ENCODE measurements around the gene NNT. TPM values are rescaled to one million over a fixed set of nuclear protein-coding genes. Genes with fewer than 3 reads are reported as not detected.

NNT gene
- total and polyA plus RNA-seq, 9 of the 15 experiments (the other 6 are each of a cell fraction or from before 2014, with no cell fraction given), result 21.9 to 68.6 (median 42.2) TPM

DNA sequence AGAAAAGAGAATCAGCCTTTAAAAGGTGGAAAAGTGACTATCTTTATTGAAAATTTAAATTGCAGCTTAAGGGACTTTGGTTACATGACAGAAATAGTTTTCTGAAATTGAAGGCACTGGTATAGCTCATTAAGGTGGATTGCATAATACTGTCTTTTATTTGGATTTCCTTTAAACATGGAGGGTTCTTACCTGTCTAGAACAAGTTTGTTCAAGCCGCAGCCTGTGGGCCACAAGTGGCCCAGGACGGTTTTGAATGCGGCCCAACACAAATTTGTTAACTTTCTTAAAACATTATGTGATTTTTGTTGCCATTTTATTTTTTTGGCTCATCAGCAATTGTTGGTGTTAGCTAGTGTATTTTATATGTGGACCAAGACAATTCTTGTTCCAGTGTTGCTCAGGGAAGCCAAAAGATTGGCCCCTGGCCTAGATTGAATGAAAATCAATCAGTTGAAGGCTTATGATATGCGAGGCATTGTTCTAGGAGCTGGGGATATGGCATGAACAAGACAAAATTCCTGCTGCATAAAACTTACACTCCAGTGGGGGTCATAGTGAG lies 18.0 kb downstream of the NNT start (continued):
- TF ChIP-seq, protein P1, sequence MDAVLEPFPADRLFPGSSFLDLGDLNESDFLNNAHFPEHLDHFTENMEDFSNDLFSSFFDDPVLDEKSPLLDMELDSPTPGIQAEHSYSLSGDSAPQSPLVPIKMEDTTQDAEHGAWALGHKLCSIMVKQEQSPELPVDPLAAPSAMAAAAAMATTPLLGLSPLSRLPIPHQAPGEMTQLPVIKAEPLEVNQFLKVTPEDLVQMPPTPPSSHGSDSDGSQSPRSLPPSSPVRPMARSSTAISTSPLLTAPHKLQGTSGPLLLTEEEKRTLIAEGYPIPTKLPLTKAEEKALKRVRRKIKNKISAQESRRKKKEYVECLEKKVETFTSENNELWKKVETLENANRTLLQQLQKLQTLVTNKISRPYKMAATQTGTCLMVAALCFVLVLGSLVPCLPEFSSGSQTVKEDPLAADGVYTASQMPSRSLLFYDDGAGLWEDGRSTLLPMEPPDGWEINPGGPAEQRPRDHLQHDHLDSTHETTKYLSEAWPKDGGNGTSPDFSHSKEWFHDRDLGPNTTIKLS (IDR thresholded peaks at IDR 0.05; ENCODE audit: borderline replicate concordance, low read depth), result no peak
- TF ChIP-seq ZNF12 (CRISPR knock-in tag; IDR thresholded peaks at IDR 0.05) (no peak), ZNF75A (CRISPR knock-in tag; IDR thresholded peaks at IDR 0.05) (no peak), HNRNPH1 (optimal IDR thresholded peaks at IDR 0.05; ENCODE audit: low read depth, low read length) (no peak), ZNF316 (IDR thresholded peaks at IDR 0.05) (peak; percentile 70)

DNA sequence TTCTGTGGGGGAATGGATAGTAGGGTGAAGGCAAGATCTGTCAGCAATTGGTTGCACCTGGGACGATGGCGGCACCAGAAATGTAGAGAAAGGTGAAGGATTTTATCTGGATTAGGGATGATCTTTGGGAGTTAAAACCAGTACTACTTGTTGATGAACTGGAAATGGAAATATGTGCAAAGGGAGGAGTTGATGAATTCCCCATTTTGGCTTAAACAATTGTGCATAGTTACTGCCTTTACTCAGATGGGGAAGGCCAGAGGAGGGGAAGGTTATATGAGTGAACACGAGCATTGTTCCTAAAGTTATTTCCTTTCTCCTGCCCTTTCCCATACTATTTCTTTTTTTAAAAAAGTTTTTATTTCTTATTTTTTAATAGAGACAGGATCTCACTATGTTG lies 19.1 kb downstream of the NNT start:
- 89% methylated on average over 3 of the region's 3 CpGs for WGBS (ENCODE audit: insufficient coverage, low coverage, missing lambda C conversion rate)
- in situ Hi-C loops (cut with MboI) (no loop called here), intact Hi-C loops (cut with micrococcal nuclease) (no loop called here)
- Histone ChIP-seq H4K20me1 (replicated peaks; ENCODE audit: control insufficient read depth, insufficient read depth, low read length) (no peaks in the 10 kb centered on the region), H3K4me1 (replicated peaks in 1 of 2; ENCODE audit: control insufficient read depth in 2 of 2, insufficient read depth in 2 of 2, low read length in 2 of 2) (no peaks in the 10 kb centered on the region), H3K27me3 (ENCODE audit: control insufficient read depth in 2 of 2, insufficient read depth in 2 of 2, low read length in 2 of 2) (no peaks in the 10 kb centered on the region), H3K4me2 (ENCODE audit: insufficient read depth, low read length) (no peak overlapping the region), H3K79me2 (ENCODE audit: control insufficient read depth, insufficient read depth, low read length) (no peaks in the 10 kb centered on the region), H2AFZ (ENCODE audit: low read depth, low read length) (no peak overlapping the region), H3K9me3 (replicated peaks; ENCODE audit: control insufficient read depth, insufficient read depth, low read depth, low read length) (no peaks in the 10 kb centered on the region), H3K4me3 (no peak overlapping the region), H3K9me1 (ENCODE audit: control insufficient read depth, insufficient read depth, low read length) (no peaks in the 10 kb centered on the region), H3K9ac (ENCODE audit: insufficient read depth in 1 of 2, low read depth in 2 of 2, low read length in 2 of 2) (no peak overlapping the region), H3K36me3 (ENCODE audit: control insufficient read depth, insufficient read depth, low read length) (peaks cover 44% of the 10 kb centered on the region; the same call in 2 of the 3 replicates), H3K27ac (ENCODE audit: extremely low read depth, low read depth, low read length) (no peak overlapping the region)
- POLR2A ChIA-PET, result no interaction called here
- ATAC-seq (no peak), DNase-seq (ENCODE audit: extremely low read depth in 1 of 4, low spot score in 3 of 4) (no peak), FAIRE-seq (no peak)
- CTCF ChIA-PET (ENCODE audit: low intra/inter-chr PET ratio), result no interaction called here
- BruUV-seq (replicated peaks), result no TSS peak
- TF ChIP-seq KDM4B (IDR thresholded peaks at IDR 0.05; ENCODE audit: borderline replicate concordance in 2 of 2, low read depth in 1 of 2) (no peak), ZNF263 (CRISPR knock-in tag; IDR thresholded peaks at IDR 0.05; ENCODE audit: borderline replicate concordance) (no peak), ZNF717 (CRISPR knock-in tag; IDR thresholded peaks at IDR 0.05) (no peak), PHB (CRISPR knock-in tag; IDR thresholded peaks at IDR 0.05) (no peak), NR2C1 (IDR thresholded peaks at IDR 0.05) (no peak), NR2C1 (tag; IDR thresholded peaks at IDR 0.05) (no peak), ZNF253 (CRISPR knock-in tag; conservative IDR thresholded peaks at IDR 0.05) (no peak), ZKSCAN1 (IDR thresholded peaks at IDR 0.05; ENCODE audit: low read depth, low read length) (no peak), ZNF146 (CRISPR knock-in tag; IDR thresholded peaks at IDR 0.05; ENCODE audit: unreplicated experiment) (no peak)
- TF ChIP-seq, protein P2, sequence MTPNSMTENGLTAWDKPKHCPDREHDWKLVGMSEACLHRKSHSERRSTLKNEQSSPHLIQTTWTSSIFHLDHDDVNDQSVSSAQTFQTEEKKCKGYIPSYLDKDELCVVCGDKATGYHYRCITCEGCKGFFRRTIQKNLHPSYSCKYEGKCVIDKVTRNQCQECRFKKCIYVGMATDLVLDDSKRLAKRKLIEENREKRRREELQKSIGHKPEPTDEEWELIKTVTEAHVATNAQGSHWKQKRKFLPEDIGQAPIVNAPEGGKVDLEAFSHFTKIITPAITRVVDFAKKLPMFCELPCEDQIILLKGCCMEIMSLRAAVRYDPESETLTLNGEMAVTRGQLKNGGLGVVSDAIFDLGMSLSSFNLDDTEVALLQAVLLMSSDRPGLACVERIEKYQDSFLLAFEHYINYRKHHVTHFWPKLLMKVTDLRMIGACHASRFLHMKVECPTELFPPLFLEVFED (CRISPR knock-in tag; conservative IDR thresholded peaks at IDR 0.05), result no peak
- TF ChIP-seq, protein P3, sequence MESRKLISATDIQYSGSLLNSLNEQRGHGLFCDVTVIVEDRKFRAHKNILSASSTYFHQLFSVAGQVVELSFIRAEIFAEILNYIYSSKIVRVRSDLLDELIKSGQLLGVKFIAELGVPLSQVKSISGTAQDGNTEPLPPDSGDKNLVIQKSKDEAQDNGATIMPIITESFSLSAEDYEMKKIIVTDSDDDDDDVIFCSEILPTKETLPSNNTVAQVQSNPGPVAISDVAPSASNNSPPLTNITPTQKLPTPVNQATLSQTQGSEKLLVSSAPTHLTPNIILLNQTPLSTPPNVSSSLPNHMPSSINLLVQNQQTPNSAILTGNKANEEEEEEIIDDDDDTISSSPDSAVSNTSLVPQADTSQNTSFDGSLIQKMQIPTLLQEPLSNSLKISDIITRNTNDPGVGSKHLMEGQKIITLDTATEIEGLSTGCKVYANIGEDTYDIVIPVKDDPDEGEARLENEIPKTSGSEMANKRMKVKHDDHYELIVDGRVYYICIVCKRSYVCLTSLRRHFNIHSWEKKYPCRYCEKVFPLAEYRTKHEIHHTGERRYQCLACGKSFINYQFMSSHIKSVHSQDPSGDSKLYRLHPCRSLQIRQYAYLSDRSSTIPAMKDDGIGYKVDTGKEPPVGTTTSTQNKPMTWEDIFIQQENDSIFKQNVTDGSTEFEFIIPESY (CRISPR knock-in tag; IDR thresholded peaks at IDR 0.05), result no peak
- TF ChIP-seq, protein P4, sequence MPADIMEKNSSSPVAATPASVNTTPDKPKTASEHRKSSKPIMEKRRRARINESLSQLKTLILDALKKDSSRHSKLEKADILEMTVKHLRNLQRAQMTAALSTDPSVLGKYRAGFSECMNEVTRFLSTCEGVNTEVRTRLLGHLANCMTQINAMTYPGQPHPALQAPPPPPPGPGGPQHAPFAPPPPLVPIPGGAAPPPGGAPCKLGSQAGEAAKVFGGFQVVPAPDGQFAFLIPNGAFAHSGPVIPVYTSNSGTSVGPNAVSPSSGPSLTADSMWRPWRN (IDR thresholded peaks at IDR 0.05; ENCODE audit: low read depth), result no peak

Data from K562 (cell line).